Neural cell (in vitro differentiated cells): Measurements from ENCODE around the gene TRPT1. TPM values are rescaled to one million over a fixed set of nuclear protein-coding genes. Genes with fewer than 3 reads are reported as not detected.

Experiments
- H2AFZ ChIP-seq: fragments of 200-600, 300-800 bp; sonication (generic), shearing (Covaris generic); 2 replicates; pipeline ENCODE4 v1.6.0; 2014; ENCODE audit warnings: low read depth, mild to moderate bottlenecking, antibody characterized with exemption, low read length, moderate library complexity
- H3F3A ChIP-seq: fragments of 200-600 bp; shearing (Covaris generic); 2 replicates; pipeline ENCODE4 v1.6.1; 2016; ENCODE audit warnings: mild to moderate bottlenecking, moderate library complexity, mixed read lengths, antibody characterized with exemption, low read length; ENCODE audit not compliant: insufficient read depth, poor library complexity, severe bottlenecking
- H3K27ac ChIP-seq: fragments of 200-600, 300-800 bp; sonication (generic), shearing (Covaris generic); 2 replicates; pipeline ENCODE4 v1.5.1; 2014; ENCODE audit warnings: mild to moderate bottlenecking, low read length, moderate library complexity
- H3K27me3 ChIP-seq: fragments of 300-800, 200-600 bp; sonication (generic), shearing (Covaris generic); 2 replicates; pipeline ENCODE4 v1.6.0; 2014; ENCODE audit warnings: mild to moderate bottlenecking, low read depth, low read length, moderate library complexity; ENCODE audit not compliant: insufficient read depth
- H3K36me3 ChIP-seq: fragments of 300-800, 200-600 bp; sonication (generic), shearing (Covaris generic); 2 replicates; pipeline ENCODE4 v1.5.1; 2014; ENCODE audit warnings: mild to moderate bottlenecking, antibody characterized with exemption, low read length, moderate library complexity; ENCODE audit not compliant: insufficient read depth
- H3K4me2 ChIP-seq: fragments of 300-800, 200-600 bp; sonication (generic), shearing (Covaris generic); 2 replicates; pipeline ENCODE4 v1.6.0; 2014; ENCODE audit warnings: mild to moderate bottlenecking, low read length
- H3K4me3 ChIP-seq: fragments of 300-800, 200-600 bp; sonication (generic), shearing (Covaris generic); 2 replicates; pipeline ENCODE4 v1.5.1; 2014; ENCODE audit warnings: mild to moderate bottlenecking, low read length, moderate library complexity
- H3K79me2 ChIP-seq: fragments of 200-600 bp; shearing (Covaris generic); replicated peaks from 2 replicates; pipeline ENCODE4 v1.6.0; 2014; ENCODE audit warnings: mild to moderate bottlenecking, low read length, moderate library complexity; ENCODE audit not compliant: insufficient read depth
- H3K9ac ChIP-seq: fragments of 300-800, 200-600 bp; sonication (generic), shearing (Covaris generic); 2 replicates; pipeline ENCODE4 v1.6.1; 2016; ENCODE audit warnings: mild to moderate bottlenecking, low read length, mixed read lengths
- H3K9me2 ChIP-seq: fragments of 200-600 bp; shearing (Covaris generic); 2 replicates; pipeline ENCODE4 v1.6.1; 2016; ENCODE audit warnings: mild to moderate bottlenecking, low read length, mixed read lengths; ENCODE audit not compliant: insufficient read depth
- H3K9me3 ChIP-seq: fragments of 200-600, 300-800 bp; sonication (generic), shearing (Covaris generic); 2 replicates; pipeline ENCODE4 v1.6.1; 2016; ENCODE audit warnings: mild to moderate bottlenecking, mixed run types, low read length, moderate library complexity, mixed read lengths
- H4K20me1 ChIP-seq: fragments of 200-600 bp; shearing (Covaris generic); 2 replicates; pipeline ENCODE4 v1.6.1; 2016; ENCODE audit warnings: mild to moderate bottlenecking, mixed run types; ENCODE audit not compliant: insufficient read depth
- EP300 ChIP-seq: fragments of 450-650 bp; conservative IDR thresholded peaks from 2 replicates; pipeline ENCODE4 v1.6.1; 2014; ENCODE audit warnings: antibody characterized with exemption, mild to moderate bottlenecking, moderate library complexity; ENCODE audit not compliant: poor library complexity, severe bottlenecking
- EZH2 ChIP-seq: fragments of 200-600, 300-800 bp; shearing (Covaris generic), sonication (generic); IDR thresholded peaks from 2 replicates; pipeline ENCODE4 v1.6.1; 2014; ENCODE audit warnings: antibody characterized with exemption, low read length, borderline replicate concordance, mild to moderate bottlenecking; ENCODE audit not compliant: insufficient read depth, poor library complexity, severe bottlenecking
- MXI1 ChIP-seq: fragments of 450-650 bp; conservative IDR thresholded peaks from 2 replicates; pipeline ENCODE4 v1.6.1; 2014; ENCODE audit warnings: antibody characterized with exemption, mild to moderate bottlenecking; ENCODE audit not compliant: poor library complexity, severe bottlenecking
- POLR2AphosphoS5 ChIP-seq: IDR thresholded peaks from 2 replicates; pipeline ENCODE4 v1.6.1; 2012
- RAD21 ChIP-seq: fragments of 450-650 bp; conservative IDR thresholded peaks from 2 replicates; pipeline ENCODE4 v1.6.1; 2014; ENCODE audit warnings: antibody characterized with exemption, mild to moderate bottlenecking, moderate library complexity
- SMC3 ChIP-seq: fragments of 450-650 bp; conservative IDR thresholded peaks from 2 replicates; pipeline ENCODE4 v1.6.1; 2014; ENCODE audit warnings: antibody characterized with exemption, mild to moderate bottlenecking, moderate library complexity; ENCODE audit not compliant: poor library complexity
- TAF1 ChIP-seq: IDR thresholded peaks from 2 replicates; pipeline ENCODE4 v1.6.1; 2012; ENCODE audit warnings: low read depth
- polyA plus RNA-seq: library from polyadenylated mRNA; depleted of rRNA; stranded (reverse); fragments of >200 nt; gene quantifications from 2 replicates; pipeline ENCODE4 v1.2.3, GENCODE V29; 2014
- TF ChIP-seq, protein P1 (sequence below): IDR thresholded peaks from 2 replicates; pipeline ENCODE4 v1.6.1; 2012; ENCODE audit warnings: borderline replicate concordance
- TF ChIP-seq, protein P2 (sequence below): fragments of 450-650 bp; IDR thresholded peaks from 2 replicates; pipeline ENCODE4 v1.5.1; 2014; ENCODE audit warnings: antibody characterized with exemption, mild to moderate bottlenecking, moderate library complexity; ENCODE audit not compliant: poor library complexity, severe bottlenecking

TRPT1 gene
- polyA plus RNA-seq, 1 donor from 2014 or later: 67.2 TPM

DNA sequence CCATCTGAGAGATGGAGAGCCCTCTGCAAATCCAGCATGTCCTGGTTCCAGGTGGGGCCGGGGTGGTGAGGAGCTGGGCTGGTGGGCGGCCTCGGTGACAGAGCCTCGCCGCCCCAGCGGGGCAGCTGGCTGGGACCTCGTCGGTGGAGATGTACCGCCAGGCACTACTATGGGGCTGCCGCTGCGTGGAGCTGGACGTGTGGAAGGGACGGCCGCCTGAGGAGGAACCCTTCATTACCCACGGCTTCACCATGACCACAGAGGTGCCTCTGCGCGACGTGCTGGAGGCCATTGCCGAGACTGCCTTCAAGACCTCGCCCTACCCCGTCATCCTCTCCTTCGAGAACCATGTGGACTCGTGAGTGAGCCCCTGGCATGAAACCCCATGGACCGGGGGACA is 32.4 kb upstream of the TRPT1 start:
- Histone ChIP-seq H3K27me3 (no peaks in the 10 kb centered on the region), H3K79me2 (no peaks in the 10 kb centered on the region), H3K9me3 (no peaks in the 10 kb centered on the region), H3K4me3 (no peak overlapping the region), H3K36me3 (no peaks in the 10 kb centered on the region), H3K9ac (no peak overlapping the region), H4K20me1 (no peaks in the 10 kb centered on the region), H3K9me2 (no peaks in the 10 kb centered on the region), H3K4me2 (no peak overlapping the region), H3F3A (no peaks in the 10 kb centered on the region), H3K27ac (no peak overlapping the region), H2AFZ (no peak overlapping the region)
- TF ChIP-seq TAF1: no peak

DNA sequence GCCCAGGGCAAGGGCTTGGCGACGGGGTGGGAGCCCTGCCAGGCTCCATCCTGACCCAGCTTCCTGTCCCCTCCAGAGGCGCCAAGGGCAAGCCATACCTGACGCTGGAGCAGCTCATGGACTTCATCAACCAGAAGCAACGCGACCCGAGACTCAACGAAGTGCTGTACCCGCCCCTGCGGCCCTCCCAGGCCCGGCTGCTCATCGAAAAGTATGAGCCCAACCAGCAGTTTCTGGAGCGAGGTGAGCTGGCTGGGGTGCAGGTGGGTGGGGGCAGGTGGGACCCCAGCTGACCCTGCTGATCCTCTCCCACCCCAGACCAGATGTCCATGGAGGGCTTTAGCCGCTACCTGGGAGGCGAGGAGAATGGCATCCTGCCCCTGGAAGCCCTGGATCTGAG is 30.3 kb upstream of the TRPT1 start:
- TF ChIP-seq TAF1 (no peak), POLR2AphosphoS5 (no peak), MXI1 (no peak), SMC3 (no peak), RAD21 (no peak), EP300 (no peak), EZH2 (no peak)
- TF ChIP-seq, protein P1, sequence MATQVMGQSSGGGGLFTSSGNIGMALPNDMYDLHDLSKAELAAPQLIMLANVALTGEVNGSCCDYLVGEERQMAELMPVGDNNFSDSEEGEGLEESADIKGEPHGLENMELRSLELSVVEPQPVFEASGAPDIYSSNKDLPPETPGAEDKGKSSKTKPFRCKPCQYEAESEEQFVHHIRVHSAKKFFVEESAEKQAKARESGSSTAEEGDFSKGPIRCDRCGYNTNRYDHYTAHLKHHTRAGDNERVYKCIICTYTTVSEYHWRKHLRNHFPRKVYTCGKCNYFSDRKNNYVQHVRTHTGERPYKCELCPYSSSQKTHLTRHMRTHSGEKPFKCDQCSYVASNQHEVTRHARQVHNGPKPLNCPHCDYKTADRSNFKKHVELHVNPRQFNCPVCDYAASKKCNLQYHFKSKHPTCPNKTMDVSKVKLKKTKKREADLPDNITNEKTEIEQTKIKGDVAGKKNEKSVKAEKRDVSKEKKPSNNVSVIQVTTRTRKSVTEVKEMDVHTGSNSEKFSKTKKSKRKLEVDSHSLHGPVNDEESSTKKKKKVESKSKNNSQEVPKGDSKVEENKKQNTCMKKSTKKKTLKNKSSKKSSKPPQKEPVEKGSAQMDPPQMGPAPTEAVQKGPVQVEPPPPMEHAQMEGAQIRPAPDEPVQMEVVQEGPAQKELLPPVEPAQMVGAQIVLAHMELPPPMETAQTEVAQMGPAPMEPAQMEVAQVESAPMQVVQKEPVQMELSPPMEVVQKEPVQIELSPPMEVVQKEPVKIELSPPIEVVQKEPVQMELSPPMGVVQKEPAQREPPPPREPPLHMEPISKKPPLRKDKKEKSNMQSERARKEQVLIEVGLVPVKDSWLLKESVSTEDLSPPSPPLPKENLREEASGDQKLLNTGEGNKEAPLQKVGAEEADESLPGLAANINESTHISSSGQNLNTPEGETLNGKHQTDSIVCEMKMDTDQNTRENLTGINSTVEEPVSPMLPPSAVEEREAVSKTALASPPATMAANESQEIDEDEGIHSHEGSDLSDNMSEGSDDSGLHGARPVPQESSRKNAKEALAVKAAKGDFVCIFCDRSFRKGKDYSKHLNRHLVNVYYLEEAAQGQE: no peak
- TF ChIP-seq, protein P2, sequence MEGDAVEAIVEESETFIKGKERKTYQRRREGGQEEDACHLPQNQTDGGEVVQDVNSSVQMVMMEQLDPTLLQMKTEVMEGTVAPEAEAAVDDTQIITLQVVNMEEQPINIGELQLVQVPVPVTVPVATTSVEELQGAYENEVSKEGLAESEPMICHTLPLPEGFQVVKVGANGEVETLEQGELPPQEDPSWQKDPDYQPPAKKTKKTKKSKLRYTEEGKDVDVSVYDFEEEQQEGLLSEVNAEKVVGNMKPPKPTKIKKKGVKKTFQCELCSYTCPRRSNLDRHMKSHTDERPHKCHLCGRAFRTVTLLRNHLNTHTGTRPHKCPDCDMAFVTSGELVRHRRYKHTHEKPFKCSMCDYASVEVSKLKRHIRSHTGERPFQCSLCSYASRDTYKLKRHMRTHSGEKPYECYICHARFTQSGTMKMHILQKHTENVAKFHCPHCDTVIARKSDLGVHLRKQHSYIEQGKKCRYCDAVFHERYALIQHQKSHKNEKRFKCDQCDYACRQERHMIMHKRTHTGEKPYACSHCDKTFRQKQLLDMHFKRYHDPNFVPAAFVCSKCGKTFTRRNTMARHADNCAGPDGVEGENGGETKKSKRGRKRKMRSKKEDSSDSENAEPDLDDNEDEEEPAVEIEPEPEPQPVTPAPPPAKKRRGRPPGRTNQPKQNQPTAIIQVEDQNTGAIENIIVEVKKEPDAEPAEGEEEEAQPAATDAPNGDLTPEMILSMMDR: no peak
- Histone ChIP-seq H3K4me2 (no peak overlapping the region), H3K9me2 (no peaks in the 10 kb centered on the region), H3K9ac (no peak overlapping the region), H3K27me3 (peaks cover 6% of the 10 kb centered on the region), H3K27ac (no peak overlapping the region), H3K79me2 (no peaks in the 10 kb centered on the region), H3F3A (no peaks in the 10 kb centered on the region), H3K4me3 (no peak overlapping the region), H3K9me3 (no peaks in the 10 kb centered on the region), H4K20me1 (no peaks in the 10 kb centered on the region), H2AFZ (no peak overlapping the region), H3K36me3 (no peaks in the 10 kb centered on the region)
